Esophagus muscularis mucosa (tissue), 4 donors: Measurements from ENCODE around the gene DCAF4.

Source experiments
- CTCF ChIP-seq, 3 experiments: fragments of 200-600 bp in 2 of 3; fragments of 450-650 bp in 1 of 3; sonication (generic) in 2 of 3; IDR thresholded peaks; one replicate each; pipeline ENCODE4 v1.5.1; 2017 to 2019; ENCODE audit warnings: antibody characterized with exemption in 3 of 3, mild to moderate bottlenecking in 2 of 3, moderate library complexity in 1 of 3
- EP300 ChIP-seq: sonication (generic); formaldehyde crosslinking; IDR thresholded peaks from one replicate; pipeline ENCODE4 v1.6.1; 2017; ENCODE audit warnings: antibody characterized with exemption
- POLR2A ChIP-seq: fragments of 450-650 bp; IDR thresholded peaks from one replicate; pipeline ENCODE4 v1.6.1; 2017; ENCODE audit warnings: antibody characterized with exemption, moderate library complexity, mild to moderate bottlenecking, low read depth

GRCh38 chr14:72916174-72916573 is 10.1 kb upstream of the DCAF4 start:
- TF ChIP-seq CTCF (IDR thresholded peaks at IDR 0.05) (no peak), POLR2A (no peak), EP300 (no peak)
